GM19452 (cell line): ENCODE measurements around the gene HLA-DPA1.

ENCODE experiments used
- ATAC-seq: cut with Tn5 transposase; IDR thresholded peaks from one replicate; pipeline ENCODE4 v1.9.1; 2021; ENCODE audit not compliant: unreplicated experiment

Gene HLA-DPA1

GRCh38 chr6:33018418-33018817 lies 55.0 kb downstream of the HLA-DPA1 start:
- ATAC-seq = no peak

- ATAC-seq = no peak
Observed at GRCh38 chr6:33017694-33018353, 55.6 kb downstream of the HLA-DPA1 start.

GRCh38 chr6:33017018-33017417 lies 56.4 kb downstream of the HLA-DPA1 start:
- no peak for ATAC-seq

GRCh38 chr6:33015798-33016197 lies 57.7 kb downstream of the HLA-DPA1 start:
- no peak for ATAC-seq

GRCh38 chr6:33014841-33015634 lies 58.4 kb downstream of the HLA-DPA1 start:
- no peak for ATAC-seq
